GM12872 (cell line): ENCODE results near the gene CA4.

Source experiments
- TF ChIP-seq, protein P1 (sequence below): IDR thresholded peaks from 3 replicates; pipeline ENCODE4 v1.5.1; 2011; ENCODE audit warnings: low read depth, mild to moderate bottlenecking, low read length, moderate library complexity; ENCODE audit not compliant: insufficient read depth

The CA4 gene

DNA sequence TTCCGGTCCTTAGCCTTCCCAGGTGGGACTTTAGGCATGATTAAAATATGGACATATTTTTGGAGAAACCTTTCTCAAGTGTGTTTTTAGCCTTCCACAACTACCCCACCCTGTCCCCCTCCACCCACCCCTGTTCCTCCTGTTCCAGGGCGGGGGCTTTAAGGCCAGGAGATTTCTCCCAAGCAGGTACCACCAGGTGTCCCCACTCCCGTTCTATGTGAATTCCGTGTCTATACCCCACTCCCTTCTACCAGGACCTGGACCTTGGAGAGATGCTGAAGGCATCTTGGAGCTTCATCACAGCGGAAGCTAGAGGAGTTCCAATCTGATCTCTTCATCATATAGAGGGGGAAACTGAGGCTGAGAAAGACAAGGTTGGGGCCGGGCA is 9.7 kb downstream of the CA4 start:
- TF ChIP-seq, protein P1, sequence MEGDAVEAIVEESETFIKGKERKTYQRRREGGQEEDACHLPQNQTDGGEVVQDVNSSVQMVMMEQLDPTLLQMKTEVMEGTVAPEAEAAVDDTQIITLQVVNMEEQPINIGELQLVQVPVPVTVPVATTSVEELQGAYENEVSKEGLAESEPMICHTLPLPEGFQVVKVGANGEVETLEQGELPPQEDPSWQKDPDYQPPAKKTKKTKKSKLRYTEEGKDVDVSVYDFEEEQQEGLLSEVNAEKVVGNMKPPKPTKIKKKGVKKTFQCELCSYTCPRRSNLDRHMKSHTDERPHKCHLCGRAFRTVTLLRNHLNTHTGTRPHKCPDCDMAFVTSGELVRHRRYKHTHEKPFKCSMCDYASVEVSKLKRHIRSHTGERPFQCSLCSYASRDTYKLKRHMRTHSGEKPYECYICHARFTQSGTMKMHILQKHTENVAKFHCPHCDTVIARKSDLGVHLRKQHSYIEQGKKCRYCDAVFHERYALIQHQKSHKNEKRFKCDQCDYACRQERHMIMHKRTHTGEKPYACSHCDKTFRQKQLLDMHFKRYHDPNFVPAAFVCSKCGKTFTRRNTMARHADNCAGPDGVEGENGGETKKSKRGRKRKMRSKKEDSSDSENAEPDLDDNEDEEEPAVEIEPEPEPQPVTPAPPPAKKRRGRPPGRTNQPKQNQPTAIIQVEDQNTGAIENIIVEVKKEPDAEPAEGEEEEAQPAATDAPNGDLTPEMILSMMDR, result no peak

DNA sequence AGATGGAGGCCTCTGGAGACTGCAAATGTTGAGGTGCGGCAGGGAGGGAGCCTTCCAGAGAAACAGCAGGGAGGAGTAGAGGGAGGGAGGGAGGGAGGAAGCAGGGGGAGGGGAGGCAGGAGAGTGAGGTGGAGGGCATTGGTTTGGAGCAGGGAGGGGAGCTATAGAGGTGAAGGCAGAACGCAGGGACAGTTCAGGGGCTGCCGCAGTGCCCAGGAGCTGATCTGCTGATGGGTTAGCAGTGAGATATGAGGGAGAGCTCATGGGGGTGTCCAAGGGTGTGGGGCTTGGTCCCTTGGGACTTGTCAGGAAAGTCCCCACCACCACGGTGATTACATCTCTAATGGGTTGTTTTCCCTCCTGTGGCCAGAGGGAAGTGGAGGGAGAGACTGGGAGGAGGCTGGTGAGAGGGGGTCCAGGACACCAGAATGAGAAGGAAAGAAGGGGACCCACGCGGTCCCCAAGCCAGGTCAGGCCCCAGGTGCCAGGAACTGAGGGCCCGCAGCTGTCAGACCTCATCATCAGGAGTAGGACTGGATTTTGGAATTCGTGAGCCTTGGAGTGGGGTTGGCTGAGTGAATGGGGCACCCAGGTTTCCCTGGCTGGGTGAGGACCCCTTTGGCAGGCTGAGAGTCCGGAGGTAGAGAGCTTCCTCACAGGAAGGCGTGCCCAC is 11.2 kb downstream of the CA4 start:
- TF ChIP-seq, protein P1, result no peak

DNA sequence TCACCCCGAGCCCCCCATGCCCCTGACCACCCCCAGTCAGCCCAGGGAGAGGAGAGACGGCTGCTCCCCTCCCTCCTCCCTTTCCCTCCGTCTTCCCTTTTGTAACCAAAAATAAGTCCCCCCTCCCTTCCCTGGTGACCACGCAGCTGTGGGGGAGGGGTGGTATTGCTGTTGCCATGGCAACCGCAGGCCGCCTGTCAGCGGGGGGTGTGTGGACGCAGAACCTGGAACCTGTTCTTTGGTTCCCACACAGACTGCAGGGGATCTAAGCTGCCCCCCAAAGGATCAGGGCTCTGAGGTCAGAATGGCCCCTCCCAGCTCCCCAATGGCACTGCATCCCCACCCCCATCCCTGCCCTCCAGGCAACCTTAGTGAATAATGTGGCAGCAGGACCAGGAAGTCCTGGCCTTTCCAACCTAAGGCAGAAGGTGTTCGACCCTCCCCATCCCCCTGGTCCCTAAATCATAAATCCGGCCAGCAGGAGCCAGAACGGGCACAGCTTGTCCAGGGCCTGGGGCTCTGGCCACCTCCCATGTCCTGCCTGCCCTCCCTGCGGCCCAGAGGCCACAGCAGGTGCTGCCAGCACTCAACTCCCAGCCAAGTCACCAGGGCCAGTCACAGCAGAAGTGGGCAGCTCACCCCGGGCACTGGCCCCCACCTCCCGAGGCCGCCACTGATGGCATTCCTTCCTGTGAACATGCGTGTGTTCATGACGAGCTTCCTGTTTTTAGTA is 12.0 kb downstream of the CA4 start:
- TF ChIP-seq, protein P1, result no peak

DNA sequence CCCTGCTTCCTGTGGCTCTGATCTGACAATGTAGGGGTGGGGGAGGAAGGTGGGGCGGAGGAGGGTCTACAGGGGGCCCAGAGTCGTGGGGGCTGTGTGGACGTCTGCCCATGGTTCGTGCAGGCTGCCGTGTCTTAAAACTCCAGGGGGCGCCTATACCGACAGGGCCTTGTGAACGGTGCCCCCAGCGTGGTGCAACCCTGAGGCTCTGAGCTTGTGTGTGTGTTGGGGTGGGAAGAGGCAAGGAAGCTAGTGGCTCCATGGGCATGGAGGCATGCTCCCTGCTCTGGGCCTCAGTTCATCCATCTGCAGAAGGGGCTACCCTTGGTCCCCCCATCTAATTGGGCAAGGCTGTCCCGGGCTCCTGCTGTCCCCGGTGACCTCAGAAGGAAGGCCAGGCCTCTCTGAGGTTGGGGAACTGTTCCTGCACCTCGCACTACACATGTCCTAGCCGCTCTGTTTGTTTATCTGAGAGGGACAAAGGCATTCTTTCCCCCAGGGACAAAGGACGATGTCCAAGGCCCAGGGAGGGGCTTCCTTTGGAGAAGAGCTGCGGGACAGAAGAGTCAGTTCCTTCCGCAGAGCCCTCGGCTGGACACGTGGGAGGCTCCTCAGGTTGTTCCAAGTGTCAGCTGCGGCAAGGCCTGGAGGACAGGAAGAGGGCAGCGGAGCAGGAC is 13.5 kb downstream of the CA4 start:
- TF ChIP-seq, protein P1, result peak; percentile 27; the same call in 2 of the 3 replicates

DNA sequence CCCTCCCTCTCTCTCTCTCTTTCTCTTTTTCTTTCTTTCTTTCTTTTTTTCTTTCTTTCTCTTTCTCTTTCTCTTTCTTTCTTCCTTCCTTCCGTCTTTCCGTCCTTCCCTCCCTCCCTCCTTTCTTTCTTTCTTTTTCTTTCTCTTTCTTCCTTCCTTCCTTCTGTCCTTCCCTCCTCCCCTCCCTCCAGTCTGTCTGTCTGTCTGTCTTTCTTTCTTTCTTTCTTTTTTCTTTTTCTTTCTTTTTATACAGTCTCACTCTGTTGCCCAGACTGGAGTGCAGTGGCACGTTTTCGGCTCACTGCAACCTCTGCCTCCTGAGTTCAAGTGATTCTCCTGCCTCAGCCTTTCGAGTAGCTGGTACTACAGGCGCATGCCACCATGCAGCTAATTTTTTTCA is 14.4 kb downstream of the CA4 start:
- TF ChIP-seq, protein P1, result no peak

DNA sequence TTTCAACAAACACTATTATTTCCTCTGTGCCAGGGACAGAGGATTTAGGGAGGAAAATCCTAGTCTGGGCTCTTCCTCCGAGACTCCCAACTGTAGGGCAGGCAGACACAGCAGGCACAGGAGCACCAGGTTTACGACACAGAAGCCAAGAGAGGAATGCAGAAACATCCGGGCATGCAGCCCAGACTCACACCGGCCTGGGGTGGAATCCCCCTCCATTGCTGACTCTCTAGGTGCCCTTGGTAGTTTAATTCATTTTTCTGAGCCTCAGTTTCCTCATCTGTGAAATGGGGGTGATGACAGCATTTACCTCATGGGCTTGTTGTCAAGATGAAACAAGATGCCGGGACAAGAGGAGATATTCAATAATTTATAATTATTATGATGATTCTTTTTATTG is 14.9 kb downstream of the CA4 start:
- TF ChIP-seq, protein P1, result no peak

DNA sequence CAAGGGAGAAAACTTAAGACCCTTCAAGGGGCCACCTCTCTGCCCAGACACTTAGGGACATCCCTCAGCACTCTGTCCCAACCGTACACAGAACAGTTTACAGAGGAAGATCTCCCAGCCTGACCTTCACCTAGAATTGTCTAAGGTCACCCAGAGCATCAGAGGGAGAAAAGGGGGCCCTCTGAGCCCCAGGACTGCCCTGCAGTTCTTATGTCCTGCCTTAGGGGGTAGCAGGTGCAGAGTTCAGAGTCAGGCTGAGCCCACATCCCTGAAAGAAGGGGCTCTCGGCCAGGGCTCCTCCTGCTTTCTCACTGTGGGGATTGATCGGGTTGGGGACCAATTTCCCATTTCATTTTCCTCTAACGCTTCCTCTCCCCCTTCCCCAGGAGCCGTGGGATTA is 15.4 kb downstream of the CA4 start:
- TF ChIP-seq, protein P1, result 0 out of 3 replicates have a peak, but pooled peaks have one; percentile 21
